ENCODE measurements around the gene ANKRD13D. TPM values are rescaled to one million over a fixed set of nuclear protein-coding genes. Genes with fewer than 3 reads are reported as not detected.

The ANKRD13D gene
- total and polyA plus RNA-seq, 2 experiments from 2014 or later = 47.6 to 53.5 TPM

- H3K27ac ChIP-seq = no peak overlapping the region
- no peaks in the 10 kb centered on the region for H3K27me3 ChIP-seq
- TF ChIP-seq CTCF (IDR thresholded peaks at IDR 0.05; ENCODE audit: low read depth, low read length) = no peak
- no peaks in the 10 kb centered on the region for H3K4me1 ChIP-seq (ENCODE audit: low read depth)
- peak overlapping the region; percentile 73 for H3K4me3 ChIP-seq
- no peaks in the 10 kb centered on the region for H3K9me3 ChIP-seq (ENCODE audit: low read depth)
- DNase-seq (ENCODE audit: low read depth in 1 of 2, low spot score in 1 of 2) = peak; percentile 39 to 61
- no peaks in the 10 kb centered on the region for H3K36me3 ChIP-seq
Observed at GRCh38 chr11:67302571-67303131, 13.5 kb downstream of the ANKRD13D start.

- Histone ChIP-seq H3K9me3 (ENCODE audit: low read depth) (no peaks in the 10 kb centered on the region), H3K36me3 (no peaks in the 10 kb centered on the region), H3K4me3 (peak within 1 kb of the TSS; percentile 73), H3K4me1 (ENCODE audit: low read depth) (no peaks in the 10 kb centered on the region), H3K27ac (no peak within 1 kb of the TSS), H3K27me3 (no peaks in the 10 kb centered on the region)
- DNase-seq (ENCODE audit: low read depth in 1 of 2, low spot score in 1 of 2) = peak; percentile 66 to 80
- TF ChIP-seq CTCF (IDR thresholded peaks at IDR 0.05; ENCODE audit: low read depth, low read length) = no peak
Observed at GRCh38 chr11:67303132-67303834, 14.2 kb downstream of the ANKRD13D start, which contains the start of gene SSH3. Gene SSH3 (plus strand): TSS chr11:67303530. CDS start chr11:67303626, 96 bp downstream.

GRCh38 chr11:67303835-67304411 lies 14.8 kb downstream of the ANKRD13D start:
- no peaks in the 10 kb centered on the region for H3K9me3 ChIP-seq (ENCODE audit: low read depth)
- peak overlapping the region; percentile 73 for H3K4me3 ChIP-seq
- H3K36me3 ChIP-seq = no peaks in the 10 kb centered on the region
- TF ChIP-seq CTCF (IDR thresholded peaks at IDR 0.05; ENCODE audit: low read depth, low read length) = no peak
- peak; percentile 21 to 49 for DNase-seq (ENCODE audit: low read depth in 1 of 2, low spot score in 1 of 2)
- no peaks in the 10 kb centered on the region for H3K27me3 ChIP-seq
- no peak overlapping the region for H3K27ac ChIP-seq
- H3K4me1 ChIP-seq (ENCODE audit: low read depth) = no peaks in the 10 kb centered on the region

- DNase-seq (ENCODE audit: low read depth in 1 of 2, low spot score in 1 of 2) = no peak
- no peaks in the 10 kb centered on the region for H3K27me3 ChIP-seq
- no peaks in the 10 kb centered on the region for H3K9me3 ChIP-seq (ENCODE audit: low read depth)
- TF ChIP-seq CTCF (IDR thresholded peaks at IDR 0.05; ENCODE audit: low read depth, low read length) = no peak
- H3K4me1 ChIP-seq (ENCODE audit: low read depth) = no peaks in the 10 kb centered on the region
- H3K4me3 ChIP-seq = peak overlapping the region; percentile 73
- no peaks in the 10 kb centered on the region for H3K36me3 ChIP-seq
- no peak overlapping the region for H3K27ac ChIP-seq
Observed at GRCh38 chr11:67304511-67305113, 15.5 kb downstream of the ANKRD13D start.

- Histone ChIP-seq H3K27me3 (no peaks in the 10 kb centered on the region), H3K4me3 (no peak overlapping the region), H3K36me3 (no peaks in the 10 kb centered on the region), H3K4me1 (ENCODE audit: low read depth) (no peaks in the 10 kb centered on the region), H3K9me3 (ENCODE audit: low read depth) (no peaks in the 10 kb centered on the region), H3K27ac (no peak overlapping the region)
- TF ChIP-seq CTCF (IDR thresholded peaks at IDR 0.05; ENCODE audit: low read depth, low read length) = no peak
- no peak for DNase-seq (ENCODE audit: low read depth in 1 of 2, low spot score in 1 of 2)
Observed at GRCh38 chr11:67306769-67307544, 17.9 kb downstream of the ANKRD13D start.
